Type B pancreatic cell (in vitro differentiated cells): Measurements from ENCODE around the gene GOLGA6L7. TPM values are rescaled to one million over a fixed set of nuclear protein-coding genes. Genes with fewer than 3 reads are reported as not detected.
"Not testable (repeated sequence)": the region's sequence is repeated elsewhere in the genome, so short reads cannot be mapped to it uniquely, and the experiment has no call there.

ENCODE experiments used
- DNase-seq: peaks from one replicate; pipeline ENCODE4 v3.0.0; 2021; ENCODE audit warnings: mixed read lengths; ENCODE audit not compliant: unreplicated experiment; ENCODE audit errors: extremely low spot score
- H3K27ac Mint-ChIP-seq: 2 replicates; pipeline ENCODE4 v1.8.0; 2021; ENCODE audit warnings: mild to moderate bottlenecking, mixed read lengths
- H3K27me3 Mint-ChIP-seq: 2 replicates; pipeline ENCODE4 v1.8.0; 2021; ENCODE audit warnings: mixed read lengths
- H3K36me3 Mint-ChIP-seq: 2 replicates; pipeline ENCODE4 v1.8.0; 2021; ENCODE audit warnings: mixed read lengths
- H3K4me1 Mint-ChIP-seq: one replicate; pipeline ENCODE4 v1.8.0; 2021; ENCODE audit warnings: mixed read lengths; ENCODE audit not compliant: unreplicated experiment
- H3K4me3 Mint-ChIP-seq: 2 replicates; pipeline ENCODE4 v1.8.0; 2021; ENCODE audit warnings: mild to moderate bottlenecking, mixed read lengths
- H3K9me3 Mint-ChIP-seq: 2 replicates; pipeline ENCODE4 v1.8.0; 2021; ENCODE audit warnings: mixed read lengths
- total RNA-seq: library from RNA; stranded (reverse); gene quantifications from 2 replicates; pipeline ENCODE4 v1.2.1, GENCODE V29; 2021; ENCODE audit warnings: low replicate concordance
- TF ChIP-seq, protein P1 (sequence below): fragments of 200-600 bp; sonication (generic); conservative IDR thresholded peaks from 2 replicates; pipeline ENCODE4 v1.5.0; 2021; ENCODE audit warnings: antibody characterized with exemption, mild to moderate bottlenecking

Gene GOLGA6L7
- total RNA-seq, 1 donor from 2014 or later: not detected

DNA sequence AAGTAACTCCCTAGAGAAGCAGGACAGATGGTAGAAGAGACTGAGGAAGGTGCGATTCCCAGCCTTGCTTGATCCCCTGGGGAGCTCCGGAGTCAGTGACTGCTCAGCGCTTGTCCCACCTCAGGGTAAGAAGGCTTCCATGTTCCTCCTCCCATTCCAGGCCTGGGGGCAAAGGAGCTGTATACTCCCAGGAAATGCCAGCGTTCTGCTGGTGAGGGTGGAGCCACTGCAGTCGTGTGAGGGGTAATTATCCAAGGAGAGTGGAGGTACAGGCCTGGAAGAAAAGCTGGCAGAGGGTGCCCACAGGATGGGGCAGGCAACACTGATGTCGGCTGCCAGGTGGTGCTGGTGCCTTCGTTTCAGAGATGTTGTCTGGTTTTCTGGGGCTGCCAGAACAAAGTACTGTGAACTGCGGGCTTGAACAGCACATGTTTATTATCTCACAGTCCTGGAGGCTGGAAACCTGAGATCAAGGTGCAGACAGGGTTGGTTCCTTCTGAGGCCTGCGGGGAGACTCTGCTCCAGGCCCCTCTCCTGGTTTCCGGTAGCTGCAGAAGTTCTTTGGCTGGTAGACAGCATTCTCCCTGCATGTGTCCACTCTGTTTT lies 25.2 kb upstream of the GOLGA6L7 start:
- peaks cover 6% of the 10 kb centered on the region for H3K9me3 Mint-ChIP-seq
- TF ChIP-seq, protein P1, sequence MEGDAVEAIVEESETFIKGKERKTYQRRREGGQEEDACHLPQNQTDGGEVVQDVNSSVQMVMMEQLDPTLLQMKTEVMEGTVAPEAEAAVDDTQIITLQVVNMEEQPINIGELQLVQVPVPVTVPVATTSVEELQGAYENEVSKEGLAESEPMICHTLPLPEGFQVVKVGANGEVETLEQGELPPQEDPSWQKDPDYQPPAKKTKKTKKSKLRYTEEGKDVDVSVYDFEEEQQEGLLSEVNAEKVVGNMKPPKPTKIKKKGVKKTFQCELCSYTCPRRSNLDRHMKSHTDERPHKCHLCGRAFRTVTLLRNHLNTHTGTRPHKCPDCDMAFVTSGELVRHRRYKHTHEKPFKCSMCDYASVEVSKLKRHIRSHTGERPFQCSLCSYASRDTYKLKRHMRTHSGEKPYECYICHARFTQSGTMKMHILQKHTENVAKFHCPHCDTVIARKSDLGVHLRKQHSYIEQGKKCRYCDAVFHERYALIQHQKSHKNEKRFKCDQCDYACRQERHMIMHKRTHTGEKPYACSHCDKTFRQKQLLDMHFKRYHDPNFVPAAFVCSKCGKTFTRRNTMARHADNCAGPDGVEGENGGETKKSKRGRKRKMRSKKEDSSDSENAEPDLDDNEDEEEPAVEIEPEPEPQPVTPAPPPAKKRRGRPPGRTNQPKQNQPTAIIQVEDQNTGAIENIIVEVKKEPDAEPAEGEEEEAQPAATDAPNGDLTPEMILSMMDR: no peak
- peaks cover 12% of the 10 kb centered on the region for H3K27me3 Mint-ChIP-seq
- H3K36me3 Mint-ChIP-seq: no peaks in the 10 kb centered on the region
- no peak overlapping the region for H3K4me3 Mint-ChIP-seq
- H3K4me1 Mint-ChIP-seq: peaks cover 5% of the 10 kb centered on the region
- no peak for DNase-seq
- no peak overlapping the region for H3K27ac Mint-ChIP-seq

DNA sequence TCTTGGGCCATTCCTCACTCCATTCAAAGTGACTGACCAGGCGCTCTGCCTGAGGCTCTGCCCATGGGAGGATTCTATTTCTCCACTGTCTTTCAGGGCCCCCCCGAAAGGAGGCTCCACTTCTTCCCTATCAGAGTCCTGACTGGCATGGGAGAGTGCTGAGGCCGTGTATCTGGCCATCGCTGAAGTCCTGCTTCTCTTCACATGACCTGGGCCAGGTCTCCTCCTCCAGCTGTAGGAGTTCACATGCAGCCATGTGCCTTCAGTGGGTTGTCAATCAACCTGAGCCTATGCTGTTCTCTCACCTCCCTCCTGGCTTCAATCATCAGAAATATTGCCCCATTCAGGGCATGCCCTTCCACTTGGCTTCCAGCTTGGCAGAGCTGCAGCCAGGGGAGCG lies 24.6 kb upstream of the GOLGA6L7 start:
- Mint-ChIP-seq H3K9me3 (peaks cover 6% of the 10 kb centered on the region), H3K27me3 (peaks cover 7% of the 10 kb centered on the region), H3K4me1 (peaks cover 5% of the 10 kb centered on the region), H3K36me3 (no peaks in the 10 kb centered on the region), H3K27ac (no peak overlapping the region), H3K4me3 (no peak overlapping the region)
- TF ChIP-seq, protein P1: no peak
- DNase-seq: no peak

DNA sequence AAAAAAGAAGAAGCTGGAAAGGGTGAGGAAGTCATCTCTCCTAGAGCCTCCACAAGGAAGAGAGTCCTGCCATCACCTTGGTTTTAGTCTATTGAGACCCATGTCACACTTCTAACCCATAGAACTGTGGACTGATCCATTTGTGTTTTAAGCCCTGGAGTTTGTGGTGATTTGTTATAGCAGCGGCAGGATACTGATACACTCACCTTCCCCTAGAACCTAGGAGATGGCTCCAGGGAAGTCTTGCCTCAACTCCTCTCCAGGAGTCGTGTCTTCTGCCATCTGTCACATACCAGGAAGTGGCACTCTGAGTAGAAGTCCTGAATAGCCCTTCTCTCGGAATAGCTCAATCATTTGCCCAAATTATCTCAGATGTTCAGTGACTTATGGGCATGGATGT lies 22.7 kb upstream of the GOLGA6L7 start:
- no peak overlapping the region for H3K4me3 Mint-ChIP-seq
- peaks cover 5% of the 10 kb centered on the region for H3K27me3 Mint-ChIP-seq
- TF ChIP-seq, protein P1: no peak
- no peak for DNase-seq
- H3K27ac Mint-ChIP-seq: no peak overlapping the region
- H3K9me3 Mint-ChIP-seq: peaks cover 6% of the 10 kb centered on the region
- H3K4me1 Mint-ChIP-seq: peaks cover 5% of the 10 kb centered on the region
- no peaks in the 10 kb centered on the region for H3K36me3 Mint-ChIP-seq

DNA sequence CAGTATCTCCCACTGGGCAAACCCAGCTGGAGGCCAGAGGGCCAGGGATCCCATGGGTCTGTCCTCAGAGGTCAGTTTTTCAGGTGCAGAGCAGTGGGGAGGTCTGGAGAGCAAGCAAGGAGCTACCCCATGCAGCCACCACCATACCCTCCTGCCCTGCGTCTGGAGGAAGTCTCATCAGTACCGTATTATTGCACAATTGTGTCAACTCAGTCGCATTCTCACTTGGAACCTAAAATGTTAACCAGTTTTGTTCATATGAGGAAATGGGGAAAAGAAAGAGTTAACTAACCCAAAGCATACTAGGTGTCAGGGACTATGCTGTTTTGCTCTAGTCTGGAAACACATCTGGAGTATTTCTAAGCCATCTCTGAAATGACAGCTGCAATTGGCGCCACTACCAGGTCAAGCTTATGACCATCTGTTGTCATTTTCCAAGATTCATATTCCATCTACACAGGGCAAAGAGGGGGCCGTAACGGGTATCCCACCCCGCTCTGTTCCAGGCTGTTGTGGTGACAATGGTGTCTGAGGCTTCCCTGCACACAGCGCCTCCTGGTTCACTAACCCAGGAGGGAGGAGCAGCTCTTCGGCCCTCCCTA lies 20.4 kb upstream of the GOLGA6L7 start:
- no peaks in the 10 kb centered on the region for H3K36me3 Mint-ChIP-seq
- no peaks in the 10 kb centered on the region for H3K27me3 Mint-ChIP-seq
- peaks cover 6% of the 10 kb centered on the region for H3K9me3 Mint-ChIP-seq
- TF ChIP-seq, protein P1: no peak
- H3K27ac Mint-ChIP-seq: no peak overlapping the region
- no peak for DNase-seq
- peaks cover under 1% of the 10 kb centered on the region for H3K4me1 Mint-ChIP-seq
- H3K4me3 Mint-ChIP-seq: no peak overlapping the region

DNA sequence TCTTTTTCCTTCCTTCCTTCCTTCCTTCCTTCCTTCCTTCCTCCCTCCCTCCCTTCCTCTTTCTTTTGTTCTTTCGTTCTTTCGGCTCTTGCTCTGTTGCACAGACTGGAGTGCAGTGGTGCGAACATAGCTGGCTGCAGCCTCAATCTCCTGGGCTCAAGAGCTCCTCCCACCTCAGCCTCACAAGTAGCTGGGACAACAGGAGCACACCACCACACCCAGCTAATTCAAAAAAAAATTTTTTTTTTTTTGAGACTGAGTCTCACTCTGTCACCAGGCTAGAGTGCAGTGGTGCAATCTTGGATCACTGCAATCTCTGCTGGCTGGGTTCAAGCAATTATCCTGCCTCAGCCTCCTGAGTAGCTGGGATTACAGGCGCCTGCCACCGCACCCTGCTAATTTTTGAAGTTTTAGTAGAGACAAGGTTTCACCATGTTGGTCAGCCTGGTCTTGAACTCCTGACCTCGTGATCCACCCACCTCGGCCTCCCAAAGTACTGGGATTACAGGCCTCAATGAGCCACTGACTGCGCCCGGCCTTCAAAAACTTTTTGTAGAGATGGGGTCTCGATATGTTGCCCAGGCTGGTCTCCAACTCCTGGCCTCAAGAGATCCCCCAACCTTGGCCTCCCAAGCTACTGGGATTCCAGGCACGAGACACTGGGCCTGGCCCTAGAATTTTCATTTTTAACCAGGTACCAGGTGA lies 13.3 kb upstream of the GOLGA6L7 start:
- not testable (repeated sequence) for H3K36me3 Mint-ChIP-seq, H3K4me3 Mint-ChIP-seq, H3K27ac Mint-ChIP-seq, DNase-seq, H3K4me1 Mint-ChIP-seq, H3K27me3 Mint-ChIP-seq, H3K9me3 Mint-ChIP-seq

DNA sequence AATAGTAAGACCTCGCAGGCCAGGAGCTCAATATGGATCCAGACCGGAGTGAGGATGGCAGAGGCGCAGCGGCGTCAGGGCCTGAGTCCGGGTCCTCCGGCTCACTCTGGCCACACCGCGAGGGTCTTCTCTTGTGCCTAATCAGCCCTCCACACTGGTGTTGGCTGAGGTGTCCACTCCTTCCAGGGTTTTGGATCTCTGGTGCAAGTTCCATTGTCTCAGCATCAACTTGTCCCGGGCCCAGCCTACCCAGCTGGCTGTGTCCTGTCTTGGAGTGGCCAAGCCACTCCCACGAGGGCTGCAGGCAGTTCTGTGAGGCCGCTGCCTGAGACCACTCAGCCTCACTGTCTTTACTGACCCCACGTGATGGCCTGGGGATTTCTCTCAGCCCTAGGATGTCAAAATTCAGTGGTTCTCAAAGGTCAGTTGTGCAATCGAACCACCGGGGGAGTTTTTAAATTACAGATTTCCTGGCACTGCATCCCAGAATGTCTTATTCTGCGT lies 12.6 kb upstream of the GOLGA6L7 start:
- no peak overlapping the region for H3K27ac Mint-ChIP-seq
- H3K27me3 Mint-ChIP-seq: no peaks in the 10 kb centered on the region
- TF ChIP-seq, protein P1: no peak
- H3K4me1 Mint-ChIP-seq: no peaks in the 10 kb centered on the region
- H3K9me3 Mint-ChIP-seq: no peaks in the 10 kb centered on the region
- no peaks in the 10 kb centered on the region for H3K36me3 Mint-ChIP-seq
- DNase-seq: no peak
- H3K4me3 Mint-ChIP-seq: no peak overlapping the region

DNA sequence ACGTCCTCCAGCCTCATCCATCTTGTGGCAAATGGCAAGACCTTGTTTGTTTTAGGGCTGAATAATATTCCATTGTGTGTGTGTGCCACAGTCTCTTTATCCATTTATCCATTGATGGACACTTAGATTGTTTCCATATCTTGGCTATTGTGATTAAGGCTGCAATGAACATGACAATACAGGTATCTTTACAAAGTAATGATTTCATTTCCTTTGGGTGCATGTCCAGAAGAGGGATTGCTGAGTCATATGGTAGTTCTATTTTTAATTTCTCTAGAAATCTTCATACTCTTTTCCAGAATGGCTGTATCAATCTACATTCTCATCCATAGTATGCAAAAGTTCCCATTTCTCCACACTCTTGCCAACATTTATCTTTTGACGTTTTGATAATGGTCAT lies 6.1 kb upstream of the GOLGA6L7 start:
- H3K27ac Mint-ChIP-seq: not testable (repeated sequence)

DNA sequence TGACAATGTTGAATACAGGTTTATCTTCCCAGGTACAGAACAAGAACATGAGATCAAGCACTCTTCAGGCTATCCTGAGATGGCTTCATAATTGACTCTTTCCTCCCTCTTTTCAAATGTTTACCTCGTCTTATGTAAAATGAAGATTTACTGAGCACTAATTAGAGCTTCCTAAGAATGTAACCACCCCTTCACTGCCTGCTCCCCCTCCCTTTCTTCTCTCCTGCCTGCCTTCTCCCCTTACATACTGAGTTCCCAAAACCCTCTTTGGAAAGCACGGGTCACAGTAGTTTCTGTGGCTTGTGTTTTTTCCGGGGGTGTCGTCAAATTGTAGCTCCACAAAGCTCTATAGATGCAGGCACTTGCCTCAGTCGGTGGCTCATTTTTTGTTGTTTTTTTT lies 5.2 kb upstream of the GOLGA6L7 start:
- H3K4me1 Mint-ChIP-seq, DNase-seq, H3K4me3 Mint-ChIP-seq, H3K27ac Mint-ChIP-seq, H3K9me3 Mint-ChIP-seq, H3K27me3 Mint-ChIP-seq, H3K36me3 Mint-ChIP-seq: not testable (repeated sequence)

More for the DNA sequence above, 6.1 kb upstream of the GOLGA6L7 start:
- H3K4me1 Mint-ChIP-seq, H3K9me3 Mint-ChIP-seq, H3K4me3 Mint-ChIP-seq, DNase-seq, H3K36me3 Mint-ChIP-seq, H3K27me3 Mint-ChIP-seq: not testable (repeated sequence)
